ENCODE measurements around the gene GPR89A.
"Not testable (repeated sequence)": the region's sequence is repeated elsewhere in the genome, so short reads cannot be mapped to it uniquely, and the experiment has no call there.

The GPR89A gene

GRCh38 chr1:145656245-145656943 lies 48.6 kb downstream of the GPR89A start:
- not testable (repeated sequence) for H2AFZ ChIP-seq (ENCODE audit: low read depth, low read length); H3K9ac ChIP-seq (ENCODE audit: low read length); H3K36me3 ChIP-seq (ENCODE audit: control insufficient read depth in 1 of 2, insufficient read depth in 2 of 2, low read depth in 1 of 2, low read length in 2 of 2); H3K14ac ChIP-seq (ENCODE audit: low read length in 2 of 2); H3K4me3 ChIP-seq (ENCODE audit: insufficient read depth in 1 of 2, low read depth in 1 of 2, low read length in 2 of 2); H2BK15ac ChIP-seq (ENCODE audit: low read depth, poor library complexity, severe bottlenecking); H3K4ac ChIP-seq (ENCODE audit: low read depth in 1 of 2, low read length in 2 of 2); DNase-seq; H3K18ac ChIP-seq (ENCODE audit: low read depth in 1 of 2, low read length in 2 of 2); H4K91ac ChIP-seq (ENCODE audit: low read length); H2AK5ac ChIP-seq (ENCODE audit: low read length, severe bottlenecking); H3K27me3 ChIP-seq (ENCODE audit: control insufficient read depth in 1 of 2, insufficient read depth in 1 of 2, low read length in 2 of 2); H3K4me2 ChIP-seq (ENCODE audit: low read length, poor library complexity, severe bottlenecking); H3K79me1 ChIP-seq (replicated peaks; ENCODE audit: low read length, poor library complexity, severe bottlenecking); H2BK120ac ChIP-seq (ENCODE audit: low read depth, low read length); H3K27ac ChIP-seq (ENCODE audit: low read length, poor library complexity, severe bottlenecking); H4K8ac ChIP-seq (ENCODE audit: low read length); H3K4me1 ChIP-seq (ENCODE audit: control insufficient read depth, insufficient read depth, low read depth, low read length); H3K9me3 ChIP-seq (ENCODE audit: control insufficient read depth, low read length); H2BK12ac ChIP-seq (ENCODE audit: low read length in 2 of 2); H3K23ac ChIP-seq (ENCODE audit: low read length in 2 of 2); H2BK5ac ChIP-seq (ENCODE audit: low read depth, low read length, poor library complexity, severe bottlenecking)
- WGBS = 100% methylated on average over 3 of the region's 7 CpGs

DNA sequence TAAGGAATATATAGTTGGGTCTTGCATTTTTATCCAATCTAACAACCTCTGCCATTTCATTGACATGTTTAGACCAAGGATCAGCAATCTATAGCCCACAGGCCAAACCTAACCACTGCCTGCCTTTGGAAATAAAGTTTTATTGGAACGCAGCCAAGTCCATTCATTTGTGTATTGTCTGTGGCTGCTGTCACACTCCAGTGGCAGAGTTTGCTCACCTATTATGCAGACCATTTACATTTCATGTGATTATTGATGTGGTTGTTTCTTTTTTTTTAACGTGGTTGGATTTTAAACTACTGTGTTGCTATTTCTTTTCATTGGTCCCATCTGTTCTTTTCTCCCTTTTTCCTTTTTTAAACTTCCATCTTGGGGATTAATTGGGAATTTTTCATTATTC lies 54.7 kb downstream of the GPR89A start:
- H3K23ac ChIP-seq (ENCODE audit: low read length in 2 of 2); H2AK5ac ChIP-seq (ENCODE audit: low read length, severe bottlenecking); H2AFZ ChIP-seq (ENCODE audit: low read depth, low read length); H3K79me1 ChIP-seq (replicated peaks; ENCODE audit: low read length, poor library complexity, severe bottlenecking); H3K27me3 ChIP-seq (ENCODE audit: control insufficient read depth in 1 of 2, insufficient read depth in 1 of 2, low read length in 2 of 2); H3K14ac ChIP-seq (ENCODE audit: low read length in 2 of 2); H2BK120ac ChIP-seq (ENCODE audit: low read depth, low read length); H2BK5ac ChIP-seq (ENCODE audit: low read depth, low read length, poor library complexity, severe bottlenecking); DNase-seq; H3K4ac ChIP-seq (ENCODE audit: low read depth in 1 of 2, low read length in 2 of 2); H3K4me3 ChIP-seq (ENCODE audit: insufficient read depth in 1 of 2, low read depth in 1 of 2, low read length in 2 of 2); H2BK15ac ChIP-seq (ENCODE audit: low read depth, poor library complexity, severe bottlenecking); H3K18ac ChIP-seq (ENCODE audit: low read depth in 1 of 2, low read length in 2 of 2); H3K4me2 ChIP-seq (ENCODE audit: low read length, poor library complexity, severe bottlenecking); H4K8ac ChIP-seq (ENCODE audit: low read length); H3K9me3 ChIP-seq (ENCODE audit: control insufficient read depth, low read length); H3K36me3 ChIP-seq (ENCODE audit: control insufficient read depth in 1 of 2, insufficient read depth in 2 of 2, low read depth in 1 of 2, low read length in 2 of 2); H4K91ac ChIP-seq (ENCODE audit: low read length); H3K9ac ChIP-seq (ENCODE audit: low read length); H3K27ac ChIP-seq (ENCODE audit: low read length, poor library complexity, severe bottlenecking); H2BK12ac ChIP-seq (ENCODE audit: low read length in 2 of 2); H3K4me1 ChIP-seq (ENCODE audit: control insufficient read depth, insufficient read depth, low read depth, low read length): not testable (repeated sequence)
- WGBS = 100% methylated on average over 1 of the region's 2 CpGs

DNA sequence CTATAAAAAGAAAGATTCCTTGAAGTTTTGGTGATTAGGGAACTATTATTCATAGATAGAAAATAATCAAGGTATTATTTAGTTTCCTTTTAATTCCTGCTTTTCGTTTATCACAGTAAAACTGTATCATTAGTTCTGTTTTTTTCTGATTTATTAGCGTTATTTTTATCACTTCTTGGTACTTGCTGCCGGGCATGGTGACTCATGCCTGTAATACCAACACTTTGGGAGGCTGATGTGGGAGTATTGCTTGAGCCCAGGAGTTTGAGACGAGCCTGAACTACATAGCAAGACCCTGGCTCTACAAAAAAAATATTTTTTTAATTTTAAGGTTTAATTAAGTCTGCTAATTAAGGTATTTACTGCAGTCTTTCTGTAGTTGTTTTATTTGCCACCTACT lies 57.2 kb downstream of the GPR89A start:
- H3K27ac ChIP-seq (ENCODE audit: low read length, poor library complexity, severe bottlenecking); H3K4ac ChIP-seq (ENCODE audit: low read depth in 1 of 2, low read length in 2 of 2); H2BK120ac ChIP-seq (ENCODE audit: low read depth, low read length); H3K23ac ChIP-seq (ENCODE audit: low read length in 2 of 2); H3K4me3 ChIP-seq (ENCODE audit: insufficient read depth in 1 of 2, low read depth in 1 of 2, low read length in 2 of 2); H2BK15ac ChIP-seq (ENCODE audit: low read depth, poor library complexity, severe bottlenecking); DNase-seq; H3K9me3 ChIP-seq (ENCODE audit: control insufficient read depth, low read length); H3K27me3 ChIP-seq (ENCODE audit: control insufficient read depth in 1 of 2, insufficient read depth in 1 of 2, low read length in 2 of 2); H2BK12ac ChIP-seq (ENCODE audit: low read length in 2 of 2); H3K9ac ChIP-seq (ENCODE audit: low read length); H3K4me1 ChIP-seq (ENCODE audit: control insufficient read depth, insufficient read depth, low read depth, low read length); H4K91ac ChIP-seq (ENCODE audit: low read length); H3K36me3 ChIP-seq (ENCODE audit: control insufficient read depth in 1 of 2, insufficient read depth in 2 of 2, low read depth in 1 of 2, low read length in 2 of 2); H4K8ac ChIP-seq (ENCODE audit: low read length); H3K14ac ChIP-seq (ENCODE audit: low read length in 2 of 2); H3K18ac ChIP-seq (ENCODE audit: low read depth in 1 of 2, low read length in 2 of 2); H2AK5ac ChIP-seq (ENCODE audit: low read length, severe bottlenecking); H3K4me2 ChIP-seq (ENCODE audit: low read length, poor library complexity, severe bottlenecking); H2BK5ac ChIP-seq (ENCODE audit: low read depth, low read length, poor library complexity, severe bottlenecking); H3K79me1 ChIP-seq (replicated peaks; ENCODE audit: low read length, poor library complexity, severe bottlenecking); H2AFZ ChIP-seq (ENCODE audit: low read depth, low read length): not testable (repeated sequence)
- WGBS = no CpG with 5 or more reads among the region's 4 CpGs

GRCh38 chr1:145670995-145671745 lies 63.4 kb downstream of the GPR89A start:
- H3K4me2 ChIP-seq (ENCODE audit: low read length, poor library complexity, severe bottlenecking); H3K9ac ChIP-seq (ENCODE audit: low read length); H3K4ac ChIP-seq (ENCODE audit: low read depth in 1 of 2, low read length in 2 of 2); H4K91ac ChIP-seq (ENCODE audit: low read length); H4K8ac ChIP-seq (ENCODE audit: low read length); H2AK5ac ChIP-seq (ENCODE audit: low read length, severe bottlenecking); H2BK120ac ChIP-seq (ENCODE audit: low read depth, low read length); H3K14ac ChIP-seq (ENCODE audit: low read length in 2 of 2); H3K9me3 ChIP-seq (ENCODE audit: control insufficient read depth, low read length); H3K4me1 ChIP-seq (ENCODE audit: control insufficient read depth, insufficient read depth, low read depth, low read length); H3K18ac ChIP-seq (ENCODE audit: low read depth in 1 of 2, low read length in 2 of 2); H3K79me1 ChIP-seq (replicated peaks; ENCODE audit: low read length, poor library complexity, severe bottlenecking); H3K4me3 ChIP-seq (ENCODE audit: insufficient read depth in 1 of 2, low read depth in 1 of 2, low read length in 2 of 2); H3K27ac ChIP-seq (ENCODE audit: low read length, poor library complexity, severe bottlenecking); H2BK5ac ChIP-seq (ENCODE audit: low read depth, low read length, poor library complexity, severe bottlenecking); H3K36me3 ChIP-seq (ENCODE audit: control insufficient read depth in 1 of 2, insufficient read depth in 2 of 2, low read depth in 1 of 2, low read length in 2 of 2); H3K27me3 ChIP-seq (ENCODE audit: control insufficient read depth in 1 of 2, insufficient read depth in 1 of 2, low read length in 2 of 2); DNase-seq; H2BK15ac ChIP-seq (ENCODE audit: low read depth, poor library complexity, severe bottlenecking); H2BK12ac ChIP-seq (ENCODE audit: low read length in 2 of 2); H3K23ac ChIP-seq (ENCODE audit: low read length in 2 of 2); H2AFZ ChIP-seq (ENCODE audit: low read depth, low read length): not testable (repeated sequence)
- WGBS = no CpG with 5 or more reads among the region's 3 CpGs

Data from mesenchymal stem cell (in vitro differentiated cells and primary cell).